IMR-90 (cell line): ENCODE data around the gene NXPH2. TPM values are rescaled to one million over a fixed set of nuclear protein-coding genes. Genes with fewer than 3 reads are reported as not detected.

Source experiments
- ATAC-seq: fragments of 200-7000 bp; cut with Tn5 transposase; 2 replicates; pipeline ENCODE4 v1.9.1; 2020; ENCODE audit warnings: low read depth, mild to moderate bottlenecking, moderate library complexity
- BruUV-seq: library from RNA; stranded (reverse); fragments of 400-500 nt; replicated peaks from 2 replicates; lab custom pipeline; 2021; lab: Mats Ljungman, UMichigan
- CTCF ChIA-PET: fragments of 300-600 bp; formaldehyde crosslinking; extraction: SDS; loops from one replicate; lab custom pipeline; 2021; ENCODE audit warnings: antibody characterized with exemption; lab: Yijun Ruan, JAX
- POLR2A ChIA-PET: fragments of 300-600 bp; sonication (Branson Sonifier 250); formaldehyde crosslinking; loops from one replicate; lab custom pipeline; 2022; ENCODE audit warnings: antibody characterized with exemption; ENCODE audit not compliant: unreplicated experiment; lab: Charles Lee
- DNase-seq: peaks from one replicate; pipeline ENCODE4 v3.0.0; 2013
- H2AFZ ChIP-seq: replicated peaks from 2 replicates; pipeline ENCODE3; 2013; ENCODE audit warnings: low read length, mild to moderate bottlenecking; ENCODE audit not compliant: poor library complexity
- H2AK5ac ChIP-seq: 2 replicates; pipeline ENCODE4 v1.6.1; 2013; ENCODE audit warnings: low read depth, low read length, inconsistent platforms
- H2AK9ac ChIP-seq: replicated peaks from 2 replicates; pipeline ENCODE3; 2013; ENCODE audit warnings: mild to moderate bottlenecking, low read depth, low read length, moderate library complexity; ENCODE audit not compliant: poor library complexity
- H2BK120ac ChIP-seq: 2 replicates; pipeline ENCODE4 v1.6.1; 2013; ENCODE audit warnings: low read depth, low read length, inconsistent platforms
- H2BK15ac ChIP-seq: 3 replicates; pipeline ENCODE4 v1.6.1; 2013; ENCODE audit warnings: low read depth, low read length, inconsistent platforms
- H2BK20ac ChIP-seq: 2 replicates; pipeline ENCODE4 v1.6.1; 2013; ENCODE audit warnings: low read depth, mild to moderate bottlenecking, inconsistent platforms, low read length, moderate library complexity
- H2BK5ac ChIP-seq: 2 replicates; pipeline ENCODE4 v1.6.1; 2013; ENCODE audit warnings: mild to moderate bottlenecking, low read depth, low read length, inconsistent platforms; ENCODE audit not compliant: poor library complexity, severe bottlenecking
- H3K14ac ChIP-seq: replicated peaks from 2 replicates; pipeline ENCODE4 v1.6.1; 2013; ENCODE audit warnings: low read depth, low read length, inconsistent platforms
- H3K18ac ChIP-seq: 2 replicates; pipeline ENCODE4 v1.6.1; 2013; ENCODE audit warnings: low read depth, low read length, control low read depth
- H3K23ac ChIP-seq: 2 replicates; pipeline ENCODE4 v1.6.1; 2013; ENCODE audit warnings: low read depth, low read length, inconsistent platforms
- H3K27ac ChIP-seq: 2 replicates; pipeline ENCODE4 v1.5.1; 2013; ENCODE audit warnings: mild to moderate bottlenecking, control low read depth, low read length; ENCODE audit not compliant: insufficient read depth
- H3K27me3 ChIP-seq: 2 replicates; pipeline ENCODE4 v1.6.1; 2013; ENCODE audit warnings: low read length; ENCODE audit not compliant: control insufficient read depth, insufficient read depth
- H3K36me3 ChIP-seq: 2 replicates; pipeline ENCODE4 v1.6.1; 2013; ENCODE audit warnings: low read length, mixed read lengths; ENCODE audit not compliant: control insufficient read depth, insufficient read depth
- H3K4ac ChIP-seq: 2 replicates; pipeline ENCODE4 v1.6.1; 2013; ENCODE audit warnings: low read depth, low read length, inconsistent platforms
- H3K4me1 ChIP-seq: 2 replicates; pipeline ENCODE4 v1.6.1; 2013; ENCODE audit warnings: low read length, mixed read lengths; ENCODE audit not compliant: control insufficient read depth, insufficient read depth
- H3K4me2 ChIP-seq: 2 replicates; pipeline ENCODE4 v1.6.1; 2013; ENCODE audit warnings: low read depth, mild to moderate bottlenecking, control low read depth, low read length, moderate library complexity
- H3K4me3 ChIP-seq: 2 replicates; pipeline ENCODE4 v1.5.1; 2013; ENCODE audit warnings: low read depth, mild to moderate bottlenecking, control low read depth, low read length, moderate library complexity; ENCODE audit not compliant: insufficient read depth
- H3K56ac ChIP-seq: 2 replicates; pipeline ENCODE4 v1.6.1; 2013; ENCODE audit warnings: low read length, inconsistent platforms; ENCODE audit not compliant: insufficient read depth; ENCODE audit errors: extremely low read depth
- H3K79me1 ChIP-seq, 2 experiments: 2 replicates each; pipeline ENCODE4 v1.6.1; 2013; ENCODE audit warnings: low read length in 2 of 2, inconsistent platforms in 1 of 2, low read depth in 1 of 2
- H3K9ac ChIP-seq: 2 replicates; pipeline ENCODE4 v1.6.1; 2013; ENCODE audit warnings: low read depth, low read length, control low read depth
- H3K9me1 ChIP-seq: 2 replicates; pipeline ENCODE4 v1.6.1; 2013; ENCODE audit warnings: low read length, inconsistent platforms; ENCODE audit not compliant: insufficient read depth
- H3K9me3 ChIP-seq: 2 replicates; pipeline ENCODE4 v1.6.1; 2013; ENCODE audit warnings: low read length; ENCODE audit not compliant: control insufficient read depth, insufficient read depth
- H4K20me1 ChIP-seq: 2 replicates; pipeline ENCODE4 v1.6.1; 2013; ENCODE audit warnings: low read length, inconsistent platforms; ENCODE audit not compliant: insufficient read depth
- H4K5ac ChIP-seq: 2 replicates; pipeline ENCODE4 v1.6.1; 2013; ENCODE audit warnings: mild to moderate bottlenecking, low read depth, low read length, control low read depth
- H4K8ac ChIP-seq, 2 experiments: 2 replicates each; pipeline ENCODE4 v1.6.1; 2013; ENCODE audit warnings: low read depth in 2 of 2, low read length in 2 of 2, control low read depth in 1 of 2, inconsistent platforms in 1 of 2
- H4K91ac ChIP-seq: 2 replicates; pipeline ENCODE4 v1.6.1; 2013; ENCODE audit warnings: low read depth, low read length, inconsistent platforms; ENCODE audit not compliant: insufficient read depth
- CHD1 ChIP-seq: IDR thresholded peaks from 2 replicates; pipeline ENCODE4 v1.6.1; 2012; ENCODE audit warnings: low read depth, low read length, improper control_type of control experiment
- MAFK ChIP-seq: IDR thresholded peaks from 2 replicates; pipeline ENCODE4 v1.6.1; 2012; ENCODE audit warnings: low read depth, low read length, improper control_type of control experiment
- NFE2L2 ChIP-seq: fragments of 150-350 bp; IDR thresholded peaks from 2 replicates; pipeline ENCODE4 v1.6.1; 2016; ENCODE audit warnings: low read depth, mild to moderate bottlenecking, low read length
- RAD21 ChIP-seq: IDR thresholded peaks from 2 replicates; pipeline ENCODE4 v1.6.1; 2012; ENCODE audit warnings: low read length, improper control_type of control experiment
- SMC3 ChIP-seq: fragments of 150-350 bp; IDR thresholded peaks from 2 replicates; pipeline ENCODE4 v1.6.1; 2016; ENCODE audit warnings: low read depth, mild to moderate bottlenecking, antibody characterized with exemption, low read length, moderate library complexity
- WGBS, 2 experiments: methylation state at CpG; one replicate each; pipeline versions ENCODE4 v1.1.5 to v1.1.7; 2013; ENCODE audit warnings: missing lambda C conversion rate in 2 of 2; ENCODE audit not compliant: insufficient read length in 1 of 2; ENCODE audit errors: extremely low coverage in 2 of 2; 5-methylcytosine and 5-hydroxymethylcytosine counted together
- dilution Hi-C: fragments of 300-500 bp; cut with HindIII; formaldehyde crosslinking; loops from one replicate; pipeline ENCODE4 v1.14.3; 2018; ENCODE audit warnings: low sequenced_read_pairs; ENCODE audit not compliant: unreplicated experiment
- in situ Hi-C: fragments of 300-500 bp; cut with MboI; formaldehyde crosslinking; loops from 3 replicates; pipeline ENCODE4 v1.14.3; 2019; ENCODE audit warnings: low sequenced_read_pairs, inconsistent platforms, mixed read lengths
- intact Hi-C: fragments of 100-400 bp; cut with micrococcal nuclease; formaldehyde crosslinking; loops from 2 replicates; pipeline ENCODE4 v1.10.0; 2022
- polyA plus RNA-seq, 3 experiments: library from polyadenylated mRNA; depleted of rRNA; stranded (reverse); fragments of >200 nt; gene quantifications; 2 replicates each; pipeline ENCODE4 v1.2.3, GENCODE V29; 2012; ENCODE audit warnings: low replicate concordance in 1 of 3
- total RNA-seq: library from RNA; depleted of rRNA; stranded (reverse); fragments of >200 nt; gene quantifications from 2 replicates; pipeline ENCODE4 v1.2.3, GENCODE V29; 2012
- TF ChIP-seq, protein P1 (sequence below): fragments of 150-350 bp; IDR thresholded peaks from 2 replicates; pipeline ENCODE4 v1.6.1; 2017; ENCODE audit warnings: mild to moderate bottlenecking, antibody characterized with exemption, low read length, low read depth

The NXPH2 gene
- total and polyA plus RNA-seq, 2 of the 4 experiments (the other 2 are of a cell fraction) = not detected

- CTCF ChIA-PET = no interaction called here
Observed at GRCh38 chr2:138620431-138620830, 159.8 kb downstream of the NXPH2 start.

More at GRCh38 chr2:138620431-138620830, 159.8 kb downstream of the NXPH2 start:
- no peak for DNase-seq
- Histone ChIP-seq H4K20me1 (no peaks in the 10 kb centered on the region), H3K79me1 (no peaks in the 10 kb centered on the region), H3K9ac (no peak overlapping the region), H2BK20ac (no peak overlapping the region), H2BK15ac (no peak overlapping the region), H3K14ac (no peak overlapping the region), H3K36me3 (no peaks in the 10 kb centered on the region), H3K27ac (no peak overlapping the region), H2AFZ (no peak overlapping the region), H3K9me1 (no peaks in the 10 kb centered on the region), H3K56ac (no peak overlapping the region), H3K4me2 (no peak overlapping the region), H4K5ac (no peak overlapping the region), H3K9me3 (no peaks in the 10 kb centered on the region), H3K4me3 (no peak overlapping the region), H2BK120ac (no peak overlapping the region), H3K27me3 (peaks cover 3% of the 10 kb centered on the region), H2AK5ac (no peak overlapping the region), H4K8ac (no peak overlapping the region), H3K23ac (no peak overlapping the region), H3K4me1 (no peaks in the 10 kb centered on the region), H2BK5ac (no peak overlapping the region), H3K18ac (no peak overlapping the region), H2AK9ac (no peak overlapping the region), H3K4ac (no peak overlapping the region), H4K91ac (no peak overlapping the region)
- intact Hi-C loops = no loop called here
- in situ Hi-C loops = no loop called here
- TF ChIP-seq NFE2L2 (no peak), RAD21 (no peak), CHD1 (no peak), MAFK (no peak), SMC3 (no peak)
- TF ChIP-seq, protein P1, sequence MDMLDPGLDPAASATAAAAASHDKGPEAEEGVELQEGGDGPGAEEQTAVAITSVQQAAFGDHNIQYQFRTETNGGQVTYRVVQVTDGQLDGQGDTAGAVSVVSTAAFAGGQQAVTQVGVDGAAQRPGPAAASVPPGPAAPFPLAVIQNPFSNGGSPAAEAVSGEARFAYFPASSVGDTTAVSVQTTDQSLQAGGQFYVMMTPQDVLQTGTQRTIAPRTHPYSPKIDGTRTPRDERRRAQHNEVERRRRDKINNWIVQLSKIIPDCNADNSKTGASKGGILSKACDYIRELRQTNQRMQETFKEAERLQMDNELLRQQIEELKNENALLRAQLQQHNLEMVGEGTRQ = no peak
- dilution Hi-C loops = no loop called here
- ATAC-seq = no peak
- no CpG with 5 or more reads among the region's 2 CpGs for WGBS, 2 experiments
- POLR2A ChIA-PET = no interaction called here
- no TSS peak for BruUV-seq
